HG03039 (cell line): ENCODE results near the gene PTGIR.
A peak's percentile ranks its signal among the peaks of the same experiment; 100 is the strongest.

Source experiments
- ATAC-seq: cut with Tn5 transposase; IDR thresholded peaks from one replicate; pipeline ENCODE4 v1.9.1; 2021; ENCODE audit warnings: mild to moderate bottlenecking, moderate library complexity; ENCODE audit not compliant: unreplicated experiment

PTGIR gene

GRCh38 chr19:46624958-46625661 lies at the start of gene PTGIR:
Gene PTGIR (minus strand): TSS chr19:46625089. CDS start chr19:46624225, 864 bp downstream.
- ATAC-seq = no peak

- ATAC-seq = no peak
Observed at GRCh38 chr19:46670813-46671212, 45.9 kb upstream of the PTGIR start.

GRCh38 chr19:46668662-46669061 lies 43.8 kb upstream of the PTGIR start:
- no peak for ATAC-seq

GRCh38 chr19:46665072-46665471 lies 40.2 kb upstream of the PTGIR start:
- no peak for ATAC-seq

GRCh38 chr19:46661735-46662592 lies 37.1 kb upstream of the PTGIR start:
- no peak for ATAC-seq

- peak; percentile 86 for ATAC-seq
Observed at GRCh38 chr19:46661020-46661731, 36.3 kb upstream of the PTGIR start, which contains the start of gene DACT3. Gene DACT3 (minus strand): TSS chr19:46661182. CDS start chr19:46661064, 118 bp downstream.

- no peak for ATAC-seq
Observed at GRCh38 chr19:46660551-46661019, 35.7 kb upstream of the PTGIR start.

GRCh38 chr19:46660008-46660517 lies 35.2 kb upstream of the PTGIR start:
- ATAC-seq = no peak

- ATAC-seq = no peak
Observed at GRCh38 chr19:46659151-46660007, 34.5 kb upstream of the PTGIR start.

- no peak for ATAC-seq
Observed at GRCh38 chr19:46656541-46656940, 31.7 kb upstream of the PTGIR start.

- no peak for ATAC-seq
Observed at GRCh38 chr19:46654621-46655152, 29.8 kb upstream of the PTGIR start.

GRCh38 chr19:46650445-46650844 lies 25.6 kb upstream of the PTGIR start:
- no peak for ATAC-seq

GRCh38 chr19:46648961-46649960 lies 24.4 kb upstream of the PTGIR start:
- no peak for ATAC-seq

GRCh38 chr19:46648060-46648960 lies 23.4 kb upstream of the PTGIR start:
- no peak for ATAC-seq

- ATAC-seq = no peak
Observed at GRCh38 chr19:46646402-46646801, 21.5 kb upstream of the PTGIR start.

- ATAC-seq = no peak
Observed at GRCh38 chr19:46644720-46645119, 19.8 kb upstream of the PTGIR start.

- ATAC-seq = no peak
Observed at GRCh38 chr19:46640656-46641055, 15.8 kb upstream of the PTGIR start.
